Uterus (tissue), 2 donors: ENCODE data around the gene RNF17.

ENCODE experiments used
- POLR2A ChIP-seq, 2 donors: fragments of 450-650 bp; IDR thresholded peaks; one replicate each; pipeline ENCODE4 v1.6.1; 2016; ENCODE audit warnings: antibody characterized with exemption in 2 of 2, mild to moderate bottlenecking in 1 of 2, moderate library complexity in 1 of 2
- TF ChIP-seq, protein P1 (sequence below), 4 experiments: fragments of 200-600 bp in 2 of 4; fragments of 450-650 bp in 2 of 4; sonication (generic) in 2 of 4; IDR thresholded peaks; one replicate each; pipeline ENCODE4 v1.5.1; 2016 to 2019; ENCODE audit warnings: antibody characterized with exemption in 4 of 4, mild to moderate bottlenecking in 2 of 4, moderate library complexity in 1 of 4

- TF ChIP-seq, protein P1, sequence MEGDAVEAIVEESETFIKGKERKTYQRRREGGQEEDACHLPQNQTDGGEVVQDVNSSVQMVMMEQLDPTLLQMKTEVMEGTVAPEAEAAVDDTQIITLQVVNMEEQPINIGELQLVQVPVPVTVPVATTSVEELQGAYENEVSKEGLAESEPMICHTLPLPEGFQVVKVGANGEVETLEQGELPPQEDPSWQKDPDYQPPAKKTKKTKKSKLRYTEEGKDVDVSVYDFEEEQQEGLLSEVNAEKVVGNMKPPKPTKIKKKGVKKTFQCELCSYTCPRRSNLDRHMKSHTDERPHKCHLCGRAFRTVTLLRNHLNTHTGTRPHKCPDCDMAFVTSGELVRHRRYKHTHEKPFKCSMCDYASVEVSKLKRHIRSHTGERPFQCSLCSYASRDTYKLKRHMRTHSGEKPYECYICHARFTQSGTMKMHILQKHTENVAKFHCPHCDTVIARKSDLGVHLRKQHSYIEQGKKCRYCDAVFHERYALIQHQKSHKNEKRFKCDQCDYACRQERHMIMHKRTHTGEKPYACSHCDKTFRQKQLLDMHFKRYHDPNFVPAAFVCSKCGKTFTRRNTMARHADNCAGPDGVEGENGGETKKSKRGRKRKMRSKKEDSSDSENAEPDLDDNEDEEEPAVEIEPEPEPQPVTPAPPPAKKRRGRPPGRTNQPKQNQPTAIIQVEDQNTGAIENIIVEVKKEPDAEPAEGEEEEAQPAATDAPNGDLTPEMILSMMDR (IDR thresholded peaks at IDR 0.05) = no peak
- no peak for TF ChIP-seq POLR2A (IDR thresholded peaks at IDR 0.05)
Observed at GRCh38 chr13:24906268-24906667, 142.3 kb downstream of the RNF17 start.
